ENCODE measurements around the gene MALRD1. TPM values are rescaled to one million over a fixed set of nuclear protein-coding genes. Genes with fewer than 3 reads are reported as not detected.

Gene MALRD1
- total RNA-seq, 1 donor from 2014 or later: 0.11 TPM

- Mint-ChIP-seq H3K4me3 (no peak overlapping the region), H3K27me3 (ENCODE audit: insufficient read depth, low read depth) (no peaks in the 10 kb centered on the region), H3K36me3 (no peaks in the 10 kb centered on the region), H3K9me3 (peaks cover 4% of the 10 kb centered on the region), H3K4me1 (no peaks in the 10 kb centered on the region), H3K27ac (no peak overlapping the region)
- no peak overlapping the region for H3K9ac ChIP-seq
- H3K4me3 ChIP-seq: no peak overlapping the region
- no peak overlapping the region for H3K4me2 ChIP-seq
- H3K79me2 ChIP-seq (ENCODE audit: low read depth): no peaks in the 10 kb centered on the region
- no peaks in the 10 kb centered on the region for H4K20me1 ChIP-seq (ENCODE audit: low read depth)
- no peak overlapping the region for H2AFZ ChIP-seq (replicated peaks)
- no peaks in the 10 kb centered on the region for H3K36me3 ChIP-seq
- H3K27me3 ChIP-seq: no peaks in the 10 kb centered on the region
- no peaks in the 10 kb centered on the region for H3K4me1 ChIP-seq
- H3K9me3 ChIP-seq (ENCODE audit: low read depth): no peaks in the 10 kb centered on the region
- TF ChIP-seq CTCF (IDR thresholded peaks at IDR 0.05) (no peak), EZH2phosphoT487 (IDR thresholded peaks at IDR 0.05) (no peak), EZH2 (IDR thresholded peaks at IDR 0.05) (no peak)
- no peak for DNase-seq (ENCODE audit: low spot score)
- no peaks in the 10 kb centered on the region for H3F3A ChIP-seq (ENCODE audit: low read depth)
- no peak overlapping the region for H3K27ac ChIP-seq
Measured at GRCh38 chr10:19745672-19746071, 697.1 kb downstream of the MALRD1 start.

- TF ChIP-seq EZH2 (IDR thresholded peaks at IDR 0.05) (no peak), CTCF (IDR thresholded peaks at IDR 0.05) (no peak), EZH2phosphoT487 (IDR thresholded peaks at IDR 0.05) (no peak)
- Histone ChIP-seq H3K9me3 (ENCODE audit: low read depth) (no peaks in the 10 kb centered on the region), H3K36me3 (no peaks in the 10 kb centered on the region), H3K79me2 (ENCODE audit: low read depth) (no peaks in the 10 kb centered on the region), H3K4me2 (no peak overlapping the region), H3K4me1 (no peaks in the 10 kb centered on the region), H3K4me3 (no peak overlapping the region), H3F3A (ENCODE audit: low read depth) (no peaks in the 10 kb centered on the region), H3K27ac (no peak overlapping the region), H2AFZ (replicated peaks) (no peak overlapping the region), H3K27me3 (no peaks in the 10 kb centered on the region), H3K9ac (no peak overlapping the region), H4K20me1 (ENCODE audit: low read depth) (no peaks in the 10 kb centered on the region)
- Mint-ChIP-seq H3K27ac (no peak overlapping the region), H3K36me3 (no peaks in the 10 kb centered on the region), H3K4me1 (no peaks in the 10 kb centered on the region), H3K4me3 (no peak overlapping the region), H3K9me3 (peaks cover 4% of the 10 kb centered on the region), H3K27me3 (ENCODE audit: insufficient read depth, low read depth) (no peaks in the 10 kb centered on the region)
- no peak for DNase-seq (ENCODE audit: low spot score)
Measured at GRCh38 chr10:19749185-19749729, 700.7 kb downstream of the MALRD1 start.

GRCh38 chr10:19750972-19751371, 702.4 kb downstream of the MALRD1 start:
- H3K27ac ChIP-seq: no peak overlapping the region
- no peaks in the 10 kb centered on the region for H3K79me2 ChIP-seq (ENCODE audit: low read depth)
- no peak overlapping the region for H3K4me2 ChIP-seq
- no peaks in the 10 kb centered on the region for H3K36me3 ChIP-seq
- H3K4me3 Mint-ChIP-seq: no peak overlapping the region
- H3K27me3 Mint-ChIP-seq (ENCODE audit: insufficient read depth, low read depth): no peaks in the 10 kb centered on the region
- H4K20me1 ChIP-seq (ENCODE audit: low read depth): no peaks in the 10 kb centered on the region
- no peak overlapping the region for H3K9ac ChIP-seq
- H2AFZ ChIP-seq (replicated peaks): no peak overlapping the region
- TF ChIP-seq CTCF (IDR thresholded peaks at IDR 0.05): no peak
- no peak for TF ChIP-seq EZH2phosphoT487 (IDR thresholded peaks at IDR 0.05)
- TF ChIP-seq EZH2 (IDR thresholded peaks at IDR 0.05): no peak
- H3K27me3 ChIP-seq: no peaks in the 10 kb centered on the region
- H3F3A ChIP-seq (ENCODE audit: low read depth): no peaks in the 10 kb centered on the region
- no peak overlapping the region for H3K27ac Mint-ChIP-seq
- no peaks in the 10 kb centered on the region for H3K4me1 Mint-ChIP-seq
- no peak for DNase-seq (ENCODE audit: low spot score)
- no peak overlapping the region for H3K4me3 ChIP-seq
- H3K36me3 Mint-ChIP-seq: no peaks in the 10 kb centered on the region
- peaks cover 4% of the 10 kb centered on the region for H3K9me3 Mint-ChIP-seq
- no peaks in the 10 kb centered on the region for H3K9me3 ChIP-seq (ENCODE audit: low read depth)
- no peaks in the 10 kb centered on the region for H3K4me1 ChIP-seq

All from neural progenitor cell (in vitro differentiated cells).